ENCODE results near the gene OPRPN.

DNA sequence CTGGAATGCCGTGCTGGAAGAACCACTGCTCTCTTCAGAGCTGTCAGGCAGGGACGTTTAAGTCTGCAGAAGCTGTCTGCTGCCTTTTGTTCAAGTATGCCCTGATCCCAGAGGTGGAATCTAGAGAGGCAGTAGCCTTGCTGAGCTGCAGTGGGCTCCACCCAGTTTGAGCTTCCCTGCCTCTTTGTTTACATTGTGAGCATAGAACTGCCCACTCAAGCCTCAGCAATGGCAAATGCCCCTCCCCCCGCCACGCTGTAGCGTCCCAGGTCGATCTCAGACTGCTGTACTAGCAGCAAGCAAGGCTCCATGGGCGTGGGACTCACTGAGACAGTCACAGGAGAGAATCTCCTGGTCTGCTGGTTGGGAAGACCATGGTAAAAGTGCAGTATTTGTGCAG lies 39.5 kb downstream of the OPRPN start:
- TF ChIP-seq, protein P1, sequence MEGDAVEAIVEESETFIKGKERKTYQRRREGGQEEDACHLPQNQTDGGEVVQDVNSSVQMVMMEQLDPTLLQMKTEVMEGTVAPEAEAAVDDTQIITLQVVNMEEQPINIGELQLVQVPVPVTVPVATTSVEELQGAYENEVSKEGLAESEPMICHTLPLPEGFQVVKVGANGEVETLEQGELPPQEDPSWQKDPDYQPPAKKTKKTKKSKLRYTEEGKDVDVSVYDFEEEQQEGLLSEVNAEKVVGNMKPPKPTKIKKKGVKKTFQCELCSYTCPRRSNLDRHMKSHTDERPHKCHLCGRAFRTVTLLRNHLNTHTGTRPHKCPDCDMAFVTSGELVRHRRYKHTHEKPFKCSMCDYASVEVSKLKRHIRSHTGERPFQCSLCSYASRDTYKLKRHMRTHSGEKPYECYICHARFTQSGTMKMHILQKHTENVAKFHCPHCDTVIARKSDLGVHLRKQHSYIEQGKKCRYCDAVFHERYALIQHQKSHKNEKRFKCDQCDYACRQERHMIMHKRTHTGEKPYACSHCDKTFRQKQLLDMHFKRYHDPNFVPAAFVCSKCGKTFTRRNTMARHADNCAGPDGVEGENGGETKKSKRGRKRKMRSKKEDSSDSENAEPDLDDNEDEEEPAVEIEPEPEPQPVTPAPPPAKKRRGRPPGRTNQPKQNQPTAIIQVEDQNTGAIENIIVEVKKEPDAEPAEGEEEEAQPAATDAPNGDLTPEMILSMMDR (IDR thresholded peaks at IDR 0.05; ENCODE audit: insufficient read depth, low read depth, low read length) = no peak
- no peak for TF ChIP-seq EZH2 (IDR thresholded peaks at IDR 0.05; ENCODE audit: insufficient read depth, low read length)

Measured in astrocyte (in vitro differentiated cells and primary cell).